Hepatocyte (in vitro differentiated cells): ENCODE data around the gene JMJD7.

Source experiments
- EZH2 ChIP-seq: fragments of 200-600 bp; sonication (generic); IDR thresholded peaks from 2 replicates; pipeline ENCODE4 v1.6.1; 2016; ENCODE audit warnings: antibody characterized with exemption, mild to moderate bottlenecking, borderline replicate concordance
- TF ChIP-seq, protein P1 (sequence below): fragments of 200-600 bp; sonication (generic); IDR thresholded peaks from 2 replicates; pipeline ENCODE4 v1.5.1; 2016; ENCODE audit warnings: antibody characterized with exemption, mild to moderate bottlenecking; ENCODE audit not compliant: poor library complexity

DNA sequence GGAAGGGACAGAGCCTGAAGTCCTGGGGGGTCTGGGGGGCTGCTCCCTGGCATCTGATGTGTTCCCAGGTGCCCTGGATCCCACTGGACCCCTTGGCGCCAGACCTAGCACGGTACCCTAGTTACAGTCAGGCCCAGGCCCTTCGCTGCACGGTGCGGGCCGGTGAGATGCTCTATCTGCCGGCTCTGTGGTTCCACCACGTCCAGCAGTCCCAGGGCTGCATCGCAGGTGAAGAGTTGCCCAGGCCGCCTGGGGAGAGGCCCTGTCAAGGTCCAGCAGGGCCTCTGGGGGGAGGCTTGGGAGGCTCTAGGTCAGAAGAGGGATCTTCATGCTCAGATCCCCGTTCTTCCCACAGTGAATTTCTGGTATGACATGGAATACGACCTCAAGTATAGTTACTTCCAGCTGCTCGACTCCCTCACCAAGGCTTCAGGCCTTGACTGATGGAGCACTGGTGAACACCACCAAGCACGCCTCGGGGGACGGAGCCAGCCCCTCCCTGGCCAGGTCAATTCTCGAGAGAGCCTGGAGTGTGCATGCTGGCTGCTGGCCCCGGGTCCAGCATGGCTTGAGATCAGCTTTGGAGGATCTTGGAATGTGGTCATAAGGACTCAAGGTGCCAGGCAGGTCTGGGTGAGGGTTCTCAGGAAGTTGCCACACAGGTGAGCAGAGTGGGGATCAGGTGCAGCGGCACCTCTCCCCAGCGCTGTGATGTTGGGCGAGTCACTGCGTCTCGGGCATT lies 9.0 kb downstream of the JMJD7 start:
- TF ChIP-seq EZH2, result no peak
- TF ChIP-seq, protein P1, sequence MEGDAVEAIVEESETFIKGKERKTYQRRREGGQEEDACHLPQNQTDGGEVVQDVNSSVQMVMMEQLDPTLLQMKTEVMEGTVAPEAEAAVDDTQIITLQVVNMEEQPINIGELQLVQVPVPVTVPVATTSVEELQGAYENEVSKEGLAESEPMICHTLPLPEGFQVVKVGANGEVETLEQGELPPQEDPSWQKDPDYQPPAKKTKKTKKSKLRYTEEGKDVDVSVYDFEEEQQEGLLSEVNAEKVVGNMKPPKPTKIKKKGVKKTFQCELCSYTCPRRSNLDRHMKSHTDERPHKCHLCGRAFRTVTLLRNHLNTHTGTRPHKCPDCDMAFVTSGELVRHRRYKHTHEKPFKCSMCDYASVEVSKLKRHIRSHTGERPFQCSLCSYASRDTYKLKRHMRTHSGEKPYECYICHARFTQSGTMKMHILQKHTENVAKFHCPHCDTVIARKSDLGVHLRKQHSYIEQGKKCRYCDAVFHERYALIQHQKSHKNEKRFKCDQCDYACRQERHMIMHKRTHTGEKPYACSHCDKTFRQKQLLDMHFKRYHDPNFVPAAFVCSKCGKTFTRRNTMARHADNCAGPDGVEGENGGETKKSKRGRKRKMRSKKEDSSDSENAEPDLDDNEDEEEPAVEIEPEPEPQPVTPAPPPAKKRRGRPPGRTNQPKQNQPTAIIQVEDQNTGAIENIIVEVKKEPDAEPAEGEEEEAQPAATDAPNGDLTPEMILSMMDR, result no peak
